Ishikawa (cell line): ENCODE results near the gene COL16A1.

ENCODE experiments used
- CEBPB ChIP-seq: IDR thresholded peaks from 2 replicates; pipeline ENCODE4 v1.6.1; 2012
- CREB1 ChIP-seq: IDR thresholded peaks from 2 replicates; pipeline ENCODE4 v1.6.1; 2012; ENCODE audit warnings: low read depth
- EGR1 ChIP-seq: IDR thresholded peaks from 2 replicates; pipeline ENCODE4 v1.6.1; 2012
- EP300 ChIP-seq: IDR thresholded peaks from 2 replicates; pipeline ENCODE4 v1.6.1; 2012; ENCODE audit warnings: borderline replicate concordance
- FOXM1 ChIP-seq: IDR thresholded peaks from 2 replicates; pipeline ENCODE4 v1.6.1; 2012; ENCODE audit warnings: low read depth, borderline replicate concordance
- MAX ChIP-seq: IDR thresholded peaks from 2 replicates; pipeline ENCODE4 v1.6.1; 2012
- NFIC ChIP-seq: IDR thresholded peaks from 2 replicates; pipeline ENCODE4 v1.6.1; 2012
- RAD21 ChIP-seq: IDR thresholded peaks from 2 replicates; pipeline ENCODE4 v1.6.1; 2012; ENCODE audit warnings: low read depth
- REST ChIP-seq: IDR thresholded peaks from 2 replicates; pipeline ENCODE4 v1.6.1; 2012; ENCODE audit warnings: low read depth, mild to moderate bottlenecking
- TAF1 ChIP-seq: IDR thresholded peaks from 2 replicates; pipeline ENCODE4 v1.6.1; 2012; ENCODE audit warnings: low read depth, mild to moderate bottlenecking
- TCF12 ChIP-seq: IDR thresholded peaks from 2 replicates; pipeline ENCODE4 v1.6.1; 2012; ENCODE audit warnings: low read depth
- YY1 ChIP-seq: IDR thresholded peaks from 2 replicates; pipeline ENCODE4 v1.6.1; 2012; ENCODE audit warnings: low read depth
- ZBTB7A ChIP-seq: IDR thresholded peaks from 2 replicates; pipeline ENCODE4 v1.6.1; 2012; ENCODE audit warnings: low read depth
- TF ChIP-seq, protein P1 (sequence below): IDR thresholded peaks from 2 replicates; pipeline ENCODE4 v1.6.1; 2012

- no peak for TF ChIP-seq MAX
- no peak for TF ChIP-seq REST
- no peak for TF ChIP-seq TAF1
- TF ChIP-seq YY1 = no peak
- TF ChIP-seq EGR1 = no peak
- TF ChIP-seq TCF12 = no peak
- TF ChIP-seq EP300 = no peak
- TF ChIP-seq CEBPB = no peak
- no peak for TF ChIP-seq RAD21
- TF ChIP-seq, protein P1, sequence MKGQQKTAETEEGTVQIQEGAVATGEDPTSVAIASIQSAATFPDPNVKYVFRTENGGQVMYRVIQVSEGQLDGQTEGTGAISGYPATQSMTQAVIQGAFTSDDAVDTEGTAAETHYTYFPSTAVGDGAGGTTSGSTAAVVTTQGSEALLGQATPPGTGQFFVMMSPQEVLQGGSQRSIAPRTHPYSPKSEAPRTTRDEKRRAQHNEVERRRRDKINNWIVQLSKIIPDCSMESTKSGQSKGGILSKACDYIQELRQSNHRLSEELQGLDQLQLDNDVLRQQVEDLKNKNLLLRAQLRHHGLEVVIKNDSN = no peak
- TF ChIP-seq ZBTB7A = no peak
- no peak for TF ChIP-seq NFIC
- no peak for TF ChIP-seq FOXM1
- TF ChIP-seq CREB1 = no peak
Observed at GRCh38 chr1:31645274-31645568, 58.6 kb downstream of the COL16A1 start.
